Measurements from ENCODE around the gene SHMT2.

The SHMT2 gene

DNA sequence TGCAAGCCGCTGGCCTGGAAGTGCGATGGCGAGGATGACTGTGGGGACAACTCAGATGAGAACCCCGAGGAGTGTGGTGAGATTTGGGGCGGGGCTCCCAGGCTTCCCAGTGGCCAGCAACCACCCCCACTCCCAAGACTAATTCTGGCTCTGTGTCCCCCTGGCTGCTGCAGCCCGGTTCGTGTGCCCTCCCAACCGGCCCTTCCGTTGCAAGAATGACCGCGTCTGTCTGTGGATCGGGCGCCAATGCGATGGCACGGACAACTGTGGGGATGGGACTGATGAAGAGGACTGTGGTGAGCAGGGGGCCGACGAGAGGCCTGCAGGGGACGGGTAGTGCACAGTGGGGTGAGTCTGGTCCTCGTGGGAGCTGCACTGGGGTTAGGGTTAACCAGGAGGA, 25.1 kb upstream of the SHMT2 start:
- Histone ChIP-seq H3K36me3 (ENCODE audit: insufficient read depth, insufficient read length, low read length) (peaks cover 94% of the 10 kb centered on the region), H3K9me3 (ENCODE audit: insufficient read depth, low read length) (no peaks in the 10 kb centered on the region), H3K4me1 (ENCODE audit: insufficient read depth, insufficient read length) (no peaks in the 10 kb centered on the region), H3K9ac (ENCODE audit: insufficient read length, low read depth) (no peak overlapping the region), H3K27me3 (ENCODE audit: insufficient read depth, insufficient read length) (no peaks in the 10 kb centered on the region), H3K4me3 (ENCODE audit: insufficient read length, low read depth) (no peak overlapping the region)
- no peak for DNase-seq (ENCODE audit: low read depth, low spot score)
- TF ChIP-seq SUZ12 (IDR thresholded peaks at IDR 0.05; ENCODE audit: extremely low read depth, insufficient read depth, insufficient read length) (no peak), YY1 (IDR thresholded peaks at IDR 0.05; ENCODE audit: insufficient read depth, insufficient read length) (no peak), ZNF274 (IDR thresholded peaks at IDR 0.05; ENCODE audit: low read depth, low read length) (no peak)

DNA sequence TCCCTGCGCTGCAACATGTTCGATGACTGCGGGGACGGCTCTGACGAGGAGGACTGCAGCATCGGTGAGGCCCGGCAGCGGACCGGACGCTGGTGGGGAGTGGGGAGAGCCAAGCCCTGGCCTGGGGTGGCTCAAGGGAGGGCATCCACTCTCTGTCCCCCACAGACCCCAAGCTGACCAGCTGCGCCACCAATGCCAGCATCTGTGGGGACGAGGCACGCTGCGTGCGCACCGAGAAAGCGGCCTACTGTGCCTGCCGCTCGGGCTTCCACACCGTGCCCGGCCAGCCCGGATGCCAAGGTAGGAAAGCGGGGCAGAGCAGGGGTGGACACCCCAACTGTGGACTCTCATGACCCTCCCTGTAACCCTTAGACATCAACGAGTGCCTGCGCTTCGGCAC, 24.3 kb upstream of the SHMT2 start:
- no peak overlapping the region for H3K9ac ChIP-seq (ENCODE audit: insufficient read length, low read depth)
- TF ChIP-seq SUZ12 (IDR thresholded peaks at IDR 0.05; ENCODE audit: extremely low read depth, insufficient read depth, insufficient read length) (no peak), YY1 (IDR thresholded peaks at IDR 0.05; ENCODE audit: insufficient read depth, insufficient read length) (no peak), ZNF274 (IDR thresholded peaks at IDR 0.05; ENCODE audit: low read depth, low read length) (no peak)
- no peak overlapping the region for H3K4me3 ChIP-seq (ENCODE audit: insufficient read length, low read depth)
- H3K9me3 ChIP-seq (ENCODE audit: insufficient read depth, low read length) = no peaks in the 10 kb centered on the region
- H3K4me1 ChIP-seq (ENCODE audit: insufficient read depth, insufficient read length) = no peaks in the 10 kb centered on the region
- no peaks in the 10 kb centered on the region for H3K27me3 ChIP-seq (ENCODE audit: insufficient read depth, insufficient read length)
- DNase-seq (ENCODE audit: low read depth, low spot score) = no peak
- peaks cover 94% of the 10 kb centered on the region for H3K36me3 ChIP-seq (ENCODE audit: insufficient read depth, insufficient read length, low read length)

DNA sequence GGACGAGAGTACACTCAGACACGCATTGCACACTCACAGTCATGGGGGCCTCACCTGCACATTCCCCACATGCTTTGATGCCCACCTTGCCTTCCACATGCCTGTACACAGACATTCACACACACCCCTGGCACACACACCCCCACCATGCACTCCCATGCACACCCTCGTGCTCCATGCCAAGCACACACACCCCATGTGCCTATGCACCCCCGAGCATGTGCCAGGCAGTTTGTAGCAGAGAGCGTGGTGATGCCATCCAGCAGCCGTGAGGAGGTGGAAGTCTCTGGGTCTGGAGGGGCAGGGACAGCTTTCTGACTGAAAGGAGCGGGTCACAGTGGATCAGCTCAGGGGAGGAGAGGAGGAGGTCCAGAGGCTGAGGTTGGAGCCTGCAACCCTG, 23.6 kb upstream of the SHMT2 start:
- peaks cover 93% of the 10 kb centered on the region for H3K36me3 ChIP-seq (ENCODE audit: insufficient read depth, insufficient read length, low read length)

DNA sequence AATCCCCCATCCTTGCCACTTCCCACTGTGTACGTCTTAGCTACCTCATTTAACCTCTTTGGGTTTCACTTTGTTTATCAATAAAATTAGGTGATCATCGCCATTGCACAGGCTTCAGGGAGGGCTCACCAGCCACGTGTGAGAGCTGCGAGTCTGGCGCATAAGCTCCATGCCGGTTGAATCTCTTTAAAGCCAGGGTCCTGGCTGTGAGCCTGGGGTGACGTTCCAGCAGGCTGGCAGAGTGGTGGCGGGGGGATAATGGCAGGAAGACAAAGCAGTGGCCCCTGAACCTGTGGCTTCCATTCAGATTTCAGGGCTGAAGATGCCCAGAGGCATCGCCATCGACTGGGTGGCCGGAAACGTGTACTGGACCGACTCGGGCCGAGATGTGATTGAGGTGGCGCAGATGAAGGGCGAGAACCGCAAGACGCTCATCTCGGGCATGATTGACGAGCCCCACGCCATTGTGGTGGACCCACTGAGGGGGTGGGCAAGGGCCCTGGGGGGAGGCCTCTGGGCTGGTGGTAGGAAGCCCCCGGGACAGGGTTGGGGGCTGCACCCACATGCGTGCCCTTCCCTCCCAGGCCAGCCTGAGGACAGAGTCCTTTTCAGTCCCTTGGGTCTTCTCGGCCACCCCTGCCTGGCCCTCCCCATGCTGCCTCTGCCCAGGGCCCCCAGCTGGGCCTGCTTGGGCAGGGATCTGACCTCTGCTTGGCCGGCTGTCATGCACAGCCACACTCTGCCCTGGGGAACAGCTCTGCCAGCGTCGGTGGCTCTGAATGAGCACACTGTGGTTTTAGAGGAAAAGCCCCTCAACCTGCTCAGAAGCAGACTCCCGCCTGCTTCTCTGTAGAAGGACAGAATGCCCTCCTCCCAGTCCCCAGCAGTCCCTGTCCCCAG, 21.5 kb upstream of the SHMT2 start:
- H3K36me3 ChIP-seq (ENCODE audit: insufficient read depth, insufficient read length, low read length) = peaks cover 94% of the 10 kb centered on the region
- TF ChIP-seq ZNF274 (IDR thresholded peaks at IDR 0.05; ENCODE audit: low read depth, low read length) = no peak
- TF ChIP-seq YY1 (IDR thresholded peaks at IDR 0.05; ENCODE audit: insufficient read depth, insufficient read length) = no peak
- DNase-seq (ENCODE audit: low read depth, low spot score) = no peak

More for the DNA sequence above, 23.6 kb upstream of the SHMT2 start:
- DNase-seq (ENCODE audit: low read depth, low spot score) = no peak
- no peak overlapping the region for H3K9ac ChIP-seq (ENCODE audit: insufficient read length, low read depth)
- H3K4me1 ChIP-seq (ENCODE audit: insufficient read depth, insufficient read length) = no peaks in the 10 kb centered on the region
- no peaks in the 10 kb centered on the region for H3K27me3 ChIP-seq (ENCODE audit: insufficient read depth, insufficient read length)
- no peak for TF ChIP-seq SUZ12 (IDR thresholded peaks at IDR 0.05; ENCODE audit: extremely low read depth, insufficient read depth, insufficient read length)
- no peak for TF ChIP-seq YY1 (IDR thresholded peaks at IDR 0.05; ENCODE audit: insufficient read depth, insufficient read length)
- TF ChIP-seq ZNF274 (IDR thresholded peaks at IDR 0.05; ENCODE audit: low read depth, low read length) = no peak
- no peaks in the 10 kb centered on the region for H3K9me3 ChIP-seq (ENCODE audit: insufficient read depth, low read length)
- no peak overlapping the region for H3K4me3 ChIP-seq (ENCODE audit: insufficient read length, low read depth)

DNA sequence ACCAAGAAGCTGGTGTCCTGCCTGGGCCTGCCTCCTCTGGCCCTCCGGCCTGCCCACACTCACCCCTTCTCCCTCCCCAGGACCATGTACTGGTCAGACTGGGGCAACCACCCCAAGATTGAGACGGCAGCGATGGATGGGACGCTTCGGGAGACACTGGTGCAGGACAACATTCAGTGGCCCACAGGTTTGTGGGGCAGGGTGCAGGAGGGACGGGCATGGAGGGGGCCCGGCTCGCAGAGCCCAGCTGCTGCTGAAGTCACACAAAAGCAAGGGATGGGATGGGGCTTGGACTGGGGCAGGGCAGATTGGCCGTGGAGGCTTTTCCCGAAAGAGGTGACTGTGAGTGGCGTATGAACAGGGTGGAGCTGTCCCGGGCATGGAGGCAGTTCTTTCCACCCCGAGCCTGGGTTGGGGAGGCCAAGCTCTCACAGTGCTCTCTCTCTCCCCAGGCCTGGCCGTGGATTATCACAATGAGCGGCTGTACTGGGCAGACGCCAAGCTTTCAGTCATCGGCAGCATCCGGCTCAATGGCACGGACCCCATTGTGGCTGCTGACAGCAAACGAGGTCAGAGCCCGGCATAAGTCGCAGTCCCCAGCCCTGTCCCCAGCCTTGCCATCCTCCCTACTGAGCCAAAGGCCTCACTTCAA, 20.8 kb upstream of the SHMT2 start:
- no peaks in the 10 kb centered on the region for H3K27me3 ChIP-seq (ENCODE audit: insufficient read depth, insufficient read length)
- no peak for TF ChIP-seq ZNF274 (IDR thresholded peaks at IDR 0.05; ENCODE audit: low read depth, low read length)
- no peak for TF ChIP-seq SUZ12 (IDR thresholded peaks at IDR 0.05; ENCODE audit: extremely low read depth, insufficient read depth, insufficient read length)
- no peak for DNase-seq (ENCODE audit: low read depth, low spot score)
- peaks cover 4% of the 10 kb centered on the region for H3K4me1 ChIP-seq (ENCODE audit: insufficient read depth, insufficient read length)
- no peaks in the 10 kb centered on the region for H3K9me3 ChIP-seq (ENCODE audit: insufficient read depth, low read length)
- H3K36me3 ChIP-seq (ENCODE audit: insufficient read depth, insufficient read length, low read length) = peaks cover 90% of the 10 kb centered on the region
- no peak overlapping the region for H3K9ac ChIP-seq (ENCODE audit: insufficient read length, low read depth)
- H3K4me3 ChIP-seq (ENCODE audit: insufficient read length, low read depth) = no peak overlapping the region

More for the DNA sequence above, 21.5 kb upstream of the SHMT2 start:
- H3K9me3 ChIP-seq (ENCODE audit: insufficient read depth, low read length) = no peaks in the 10 kb centered on the region
- H3K9ac ChIP-seq (ENCODE audit: insufficient read length, low read depth) = no peak overlapping the region
- no peaks in the 10 kb centered on the region for H3K4me1 ChIP-seq (ENCODE audit: insufficient read depth, insufficient read length)
- no peak overlapping the region for H3K4me3 ChIP-seq (ENCODE audit: insufficient read length, low read depth)
- H3K27me3 ChIP-seq (ENCODE audit: insufficient read depth, insufficient read length) = no peaks in the 10 kb centered on the region

DNA sequence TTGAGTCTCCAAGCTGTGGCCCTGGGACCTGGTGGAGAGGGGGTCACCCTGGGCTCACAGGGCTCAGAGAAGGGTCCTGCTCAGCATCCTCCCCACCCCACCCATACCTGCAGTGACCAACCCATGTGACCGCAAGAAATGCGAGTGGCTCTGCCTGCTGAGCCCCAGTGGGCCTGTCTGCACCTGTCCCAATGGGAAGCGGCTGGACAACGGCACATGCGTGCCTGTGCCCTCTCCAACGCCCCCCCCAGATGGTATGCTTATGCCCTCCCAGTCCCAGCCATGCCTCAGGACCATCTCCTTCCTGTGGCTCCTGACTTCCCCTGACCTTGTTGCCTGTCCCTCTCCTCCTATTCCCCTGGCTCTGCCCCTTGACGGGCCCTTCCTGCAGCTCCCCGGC, 19.6 kb upstream of the SHMT2 start:
- no peak for TF ChIP-seq SUZ12 (IDR thresholded peaks at IDR 0.05; ENCODE audit: extremely low read depth, insufficient read depth, insufficient read length)
- TF ChIP-seq ZNF274 (IDR thresholded peaks at IDR 0.05; ENCODE audit: low read depth, low read length) = no peak
- TF ChIP-seq YY1 (IDR thresholded peaks at IDR 0.05; ENCODE audit: insufficient read depth, insufficient read length) = no peak
- no peak for DNase-seq (ENCODE audit: low read depth, low spot score)
- Histone ChIP-seq H3K4me3 (ENCODE audit: insufficient read length, low read depth) (no peak overlapping the region), H3K9ac (ENCODE audit: insufficient read length, low read depth) (no peak overlapping the region), H3K4me1 (ENCODE audit: insufficient read depth, insufficient read length) (peaks cover 15% of the 10 kb centered on the region), H3K36me3 (ENCODE audit: insufficient read depth, insufficient read length, low read length) (peaks cover 82% of the 10 kb centered on the region), H3K9me3 (ENCODE audit: insufficient read depth, low read length) (no peaks in the 10 kb centered on the region), H3K27me3 (ENCODE audit: insufficient read depth, insufficient read length) (peaks cover 10% of the 10 kb centered on the region)

DNA sequence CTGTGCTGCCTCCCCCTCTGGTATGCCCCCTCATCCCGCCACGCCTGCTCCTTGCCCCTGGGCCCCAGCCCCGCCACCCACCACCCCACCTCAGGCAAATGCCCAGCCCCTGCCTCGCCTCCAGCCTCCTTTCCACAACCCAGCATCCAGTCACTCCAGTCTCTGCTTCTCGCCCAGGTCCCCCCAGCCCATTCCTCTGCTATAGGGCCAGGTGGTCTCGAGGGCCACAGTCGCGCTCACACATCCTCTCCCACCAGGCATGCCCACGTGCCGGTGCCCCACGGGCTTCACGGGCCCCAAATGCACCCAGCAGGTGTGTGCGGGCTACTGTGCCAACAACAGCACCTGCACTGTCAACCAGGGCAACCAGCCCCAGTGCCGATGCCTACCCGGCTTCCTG, 19.1 kb upstream of the SHMT2 start:
- Histone ChIP-seq H3K27me3 (ENCODE audit: insufficient read depth, insufficient read length) (peaks cover 15% of the 10 kb centered on the region), H3K9me3 (ENCODE audit: insufficient read depth, low read length) (no peaks in the 10 kb centered on the region), H3K9ac (ENCODE audit: insufficient read length, low read depth) (no peak overlapping the region), H3K4me1 (ENCODE audit: insufficient read depth, insufficient read length) (peaks cover 19% of the 10 kb centered on the region), H3K36me3 (ENCODE audit: insufficient read depth, insufficient read length, low read length) (peaks cover 76% of the 10 kb centered on the region), H3K4me3 (ENCODE audit: insufficient read length, low read depth) (no peak overlapping the region)
- no peak for DNase-seq (ENCODE audit: low read depth, low spot score)
- no peak for TF ChIP-seq SUZ12 (IDR thresholded peaks at IDR 0.05; ENCODE audit: extremely low read depth, insufficient read depth, insufficient read length)
- TF ChIP-seq YY1 (IDR thresholded peaks at IDR 0.05; ENCODE audit: insufficient read depth, insufficient read length) = no peak
- TF ChIP-seq ZNF274 (IDR thresholded peaks at IDR 0.05; ENCODE audit: low read depth, low read length) = no peak

Data from NT2/D1 (cell line).